Gastrocnemius medialis (tissue), 4 donors: ENCODE measurements around the gene CDH2.

Source experiments
- CTCF ChIP-seq, 5 experiments: fragments of 450-650 bp in 3 of 5; fragments of 200-600 bp in 2 of 5; sonication (generic) in 2 of 5; IDR thresholded peaks in 4 of 5; conservative IDR thresholded peaks in 1 of 5; 1 replicate in 4 of 5; 2 replicates in 1 of 5; pipeline ENCODE4 v1.5.1; 2016 to 2019; ENCODE audit warnings: antibody characterized with exemption in 5 of 5, mild to moderate bottlenecking in 3 of 5, moderate library complexity in 3 of 5
- POLR2A ChIP-seq, 2 donors: fragments of 450-650 bp; IDR thresholded peaks; one replicate each; pipeline ENCODE4 v1.6.1; 2017; ENCODE audit warnings: antibody characterized with exemption in 2 of 2, mild to moderate bottlenecking in 2 of 2, moderate library complexity in 2 of 2

DNA sequence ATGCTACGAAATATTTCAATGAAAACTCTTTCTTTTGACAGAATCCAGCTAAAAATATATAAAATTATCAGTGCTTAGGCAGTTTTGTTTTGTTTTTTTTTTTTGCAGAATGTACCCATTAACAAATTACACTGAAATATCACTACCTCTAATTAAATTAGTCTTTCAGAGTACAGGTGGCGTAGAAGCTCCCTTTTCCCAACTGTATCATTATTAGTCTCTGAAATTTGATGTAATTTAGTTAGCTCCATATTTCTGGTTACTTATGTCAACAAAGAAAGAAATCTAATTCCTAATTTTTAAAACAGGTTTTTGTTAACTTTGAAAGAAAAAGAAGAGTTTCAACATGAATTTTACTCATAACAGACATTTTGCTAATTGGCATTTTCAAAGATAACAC lies 149.2 kb downstream of the CDH2 start:
- TF ChIP-seq CTCF (IDR thresholded peaks at IDR 0.05 in 4 of 5, conservative IDR thresholded peaks at IDR 0.05 in 1 of 5) (no peak), POLR2A (IDR thresholded peaks at IDR 0.05) (no peak)
